ENCODE measurements around the gene BANP.
"Not testable (repeated sequence)": the region's sequence is repeated elsewhere in the genome, so short reads cannot be mapped to it uniquely, and the experiment has no call there.

BANP gene

GRCh38 chr16:88109726-88110621 lies 158.7 kb downstream of the BANP start:
- DNase-seq, result not testable (repeated sequence)

GRCh38 chr16:88110875-88111494 lies 159.8 kb downstream of the BANP start:
- not testable (repeated sequence) for DNase-seq

DNA sequence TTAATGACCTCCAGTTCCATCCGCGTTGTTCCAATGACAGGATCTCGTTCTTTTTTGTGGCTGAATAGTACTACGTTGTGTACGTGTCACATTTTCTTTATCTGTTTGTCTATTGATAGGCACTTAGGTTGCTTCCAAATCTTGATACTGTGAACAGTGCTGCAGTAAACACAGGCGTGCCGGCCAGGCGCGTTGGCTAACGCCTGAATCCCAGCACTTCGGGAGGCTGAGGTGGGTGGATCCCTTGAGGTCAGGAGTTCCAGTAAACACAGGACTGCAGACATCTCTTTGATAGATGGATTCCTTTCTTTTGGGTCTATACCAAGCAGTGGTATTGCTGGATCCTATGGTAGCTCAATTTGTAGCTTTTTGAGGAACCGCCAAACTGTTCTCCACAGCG lies 160.7 kb downstream of the BANP start:
- DNase-seq, result not testable (repeated sequence)

GRCh38 chr16:88113545-88114045 lies 162.4 kb downstream of the BANP start:
- DNase-seq, result peak in 1 of 2 donors; percentile 17

DNA sequence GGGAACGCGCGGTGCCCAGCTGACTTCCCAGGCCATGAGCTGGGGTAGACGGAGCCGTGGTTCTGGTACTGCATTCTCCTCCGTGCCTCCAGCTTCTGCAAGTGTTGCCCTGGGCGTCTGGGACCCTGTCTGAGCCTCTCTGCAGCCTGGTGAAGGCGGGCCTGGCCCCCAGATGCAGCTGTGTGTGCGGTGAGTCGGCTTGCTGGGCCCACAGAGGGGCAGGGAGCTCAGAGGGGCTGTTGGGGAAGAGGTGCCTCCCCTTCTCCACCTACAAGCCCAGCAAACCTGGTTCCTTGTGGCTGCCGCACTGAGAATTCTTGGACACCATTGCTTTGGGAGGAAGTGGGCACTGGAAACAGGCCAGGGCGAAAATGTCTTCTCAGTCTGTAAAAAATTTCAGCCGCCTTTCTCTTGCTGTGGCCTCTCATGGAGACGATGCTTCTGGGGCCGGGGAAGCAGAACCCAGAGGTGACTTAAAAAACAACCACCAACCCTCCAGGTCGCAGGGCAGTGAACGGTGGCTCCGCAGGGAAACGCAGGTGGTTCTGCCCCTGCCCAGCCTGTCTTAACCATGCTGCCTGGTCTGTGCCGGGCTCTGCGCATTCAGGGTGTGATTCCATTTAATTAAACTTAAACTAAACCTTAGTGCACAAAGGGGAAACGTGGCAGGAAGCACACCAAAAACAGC lies 163.5 kb downstream of the BANP start:
- not testable (repeated sequence) for DNase-seq

GRCh38 chr16:88116121-88116520 lies 164.9 kb downstream of the BANP start:
- DNase-seq, result no peak

DNA sequence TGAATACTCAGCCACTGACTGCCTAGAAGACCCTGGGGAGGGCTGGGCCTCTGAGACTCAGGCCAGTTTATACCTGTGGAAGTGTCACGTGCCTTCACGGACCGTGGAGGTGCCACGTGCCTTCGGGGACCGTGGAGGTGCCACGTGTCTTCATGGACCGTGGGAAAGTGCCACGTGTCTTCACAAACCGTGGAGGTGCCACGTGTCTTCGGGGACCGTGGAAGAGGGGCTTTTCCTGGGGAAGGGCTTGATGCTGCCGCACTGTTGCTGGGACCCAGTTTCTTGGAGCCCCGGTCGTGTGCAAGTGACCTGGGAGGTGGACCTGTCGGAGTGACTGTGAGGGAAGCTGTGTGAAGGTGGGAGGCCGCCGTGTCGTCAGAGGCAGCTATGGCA lies 166.2 kb downstream of the BANP start:
- DNase-seq, result no peak

DNA sequence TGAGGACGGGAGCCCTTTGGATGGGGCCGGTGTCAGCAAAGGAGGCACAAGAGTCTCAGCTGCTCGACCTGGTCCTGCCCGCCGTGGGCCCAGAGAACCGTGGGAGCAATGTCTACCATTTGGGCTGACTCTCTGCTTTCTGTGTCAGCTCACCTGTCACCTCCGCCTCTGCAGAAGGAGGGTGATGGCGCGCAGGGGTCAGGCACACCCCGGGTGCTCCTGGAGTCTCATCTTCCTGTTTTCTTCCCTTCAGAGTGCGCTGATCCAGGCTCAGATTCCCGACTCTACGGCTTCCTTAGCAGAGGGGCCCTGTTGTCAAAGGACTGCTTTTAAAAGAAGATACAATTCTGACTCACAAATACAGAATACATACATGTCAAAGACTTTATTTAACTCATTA lies 167.1 kb downstream of the BANP start:
- no peak for DNase-seq

- DNase-seq, result not testable (repeated sequence)
Observed at GRCh38 chr16:88118852-88119741, 167.9 kb downstream of the BANP start.

DNA sequence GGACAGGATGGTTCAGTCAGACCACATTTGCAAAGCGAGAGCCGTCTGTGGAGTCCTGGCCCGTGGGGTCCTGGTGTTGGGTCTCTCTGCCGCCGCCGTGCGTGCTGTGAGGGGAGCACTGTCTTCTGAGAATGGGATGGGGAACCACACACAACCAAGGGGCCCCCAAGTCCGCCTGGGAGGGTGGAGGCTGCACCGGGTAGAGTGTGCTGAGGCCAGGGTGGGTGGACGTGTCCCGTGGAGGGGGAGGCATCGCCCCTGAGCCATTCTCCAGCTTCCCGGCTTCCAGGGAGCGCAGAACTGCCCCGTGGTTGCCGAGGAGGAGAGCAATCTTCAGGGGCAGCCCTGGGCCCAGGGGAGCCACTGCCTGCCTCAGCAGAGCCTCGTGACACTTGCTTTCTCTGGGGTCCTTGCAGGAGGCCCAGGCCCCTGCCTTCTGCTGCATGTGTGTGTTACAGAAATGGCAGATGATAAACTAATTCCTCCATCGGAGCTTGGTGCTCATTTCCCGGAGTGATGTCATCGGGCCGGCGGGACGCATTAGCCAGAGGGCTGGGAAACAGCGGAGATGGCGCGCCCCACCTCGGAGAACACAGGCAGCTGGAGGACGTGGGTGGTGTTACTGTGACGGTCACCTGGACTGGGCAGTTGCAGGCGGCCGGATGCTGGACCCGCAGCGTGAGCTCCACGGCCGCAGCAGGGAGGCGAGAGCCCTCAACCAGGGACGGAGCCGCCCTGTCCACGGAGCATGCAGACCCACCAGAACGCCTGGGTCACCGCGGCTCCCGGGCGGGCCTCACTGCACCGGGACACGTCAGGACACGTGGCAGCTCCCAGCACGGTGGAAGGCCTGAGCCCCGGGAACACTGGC lies 168.9 kb downstream of the BANP start:
- DNase-seq, result not testable (repeated sequence)

GRCh38 chr16:88120812-88121211 lies 169.6 kb downstream of the BANP start:
- DNase-seq, result no peak

DNA sequence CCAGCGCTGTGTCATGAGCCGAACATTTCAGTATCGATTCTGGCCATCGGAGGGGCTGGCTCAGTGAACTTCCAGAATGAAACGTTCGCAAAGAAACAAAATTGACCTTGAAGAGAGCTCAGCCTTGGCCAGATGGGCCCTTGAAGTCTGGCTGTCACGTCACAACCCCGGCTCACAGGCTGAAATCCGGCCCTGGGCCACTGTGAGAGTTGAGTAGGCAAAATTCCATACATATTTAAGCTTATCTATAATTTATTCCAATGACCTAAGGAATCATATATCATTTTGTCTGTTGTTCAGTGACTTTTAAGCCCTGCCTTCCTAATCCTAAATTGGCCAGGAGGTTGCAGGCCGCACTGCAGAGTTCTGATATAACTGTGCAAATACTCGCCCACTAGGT lies 170.2 kb downstream of the BANP start:
- not testable (repeated sequence) for DNase-seq

GRCh38 chr16:88121886-88122580 lies 170.8 kb downstream of the BANP start:
- DNase-seq, result no peak

Measured in CD4-positive, alpha-beta T cell treated with Interleukin-4 for 1 hour (primary cell).